Trophoblast cell (in vitro differentiated cells and primary cell): ENCODE measurements around the gene GRK2.
"Not testable (repeated sequence)": the region's sequence is repeated elsewhere in the genome, so short reads cannot be mapped to it uniquely, and the experiment has no call there.

Experiments
- DNase-seq, 2 donors: peaks; one replicate each; pipeline ENCODE4 v3.0.0-alpha.2; 2016
- H2AFZ ChIP-seq: 2 replicates; pipeline ENCODE4 v1.6.1; 2013; ENCODE audit warnings: low read length, moderate library complexity, mild to moderate bottlenecking; ENCODE audit not compliant: insufficient read depth, poor library complexity
- H2AK5ac ChIP-seq: 2 replicates; pipeline ENCODE4 v1.6.1; 2013; ENCODE audit warnings: mild to moderate bottlenecking, low read length
- H2BK120ac ChIP-seq: 2 replicates; pipeline ENCODE4 v1.6.1; 2013; ENCODE audit warnings: low read length, mild to moderate bottlenecking, moderate library complexity; ENCODE audit not compliant: insufficient read depth, poor library complexity
- H2BK12ac ChIP-seq: 2 replicates; pipeline ENCODE4 v1.6.1; 2013; ENCODE audit warnings: mild to moderate bottlenecking, low read length, moderate library complexity
- H2BK5ac ChIP-seq: 2 replicates; pipeline ENCODE4 v1.6.1; 2013; ENCODE audit warnings: low read length, low read depth, moderate library complexity, mild to moderate bottlenecking; ENCODE audit not compliant: poor library complexity
- H3K14ac ChIP-seq: 2 replicates; pipeline ENCODE4 v1.6.1; 2013; ENCODE audit warnings: mild to moderate bottlenecking, low read length
- H3K18ac ChIP-seq: 2 replicates; pipeline ENCODE4 v1.6.1; 2013; ENCODE audit warnings: mild to moderate bottlenecking, low read length
- H3K23ac ChIP-seq: 2 replicates; pipeline ENCODE4 v1.6.1; 2013; ENCODE audit warnings: low read length
- H3K27ac ChIP-seq: 2 replicates; pipeline ENCODE4 v1.5.1; 2013; ENCODE audit warnings: low read depth, mild to moderate bottlenecking, inconsistent platforms, low read length, moderate library complexity
- H3K27me3 ChIP-seq: 2 replicates; pipeline ENCODE4 v1.6.1; 2013; ENCODE audit warnings: inconsistent platforms, mild to moderate bottlenecking, low read length, moderate library complexity; ENCODE audit not compliant: insufficient read depth
- H3K36me3 ChIP-seq, 2 experiments: 1 replicate in 1 of 2; 2 replicates in 1 of 2; pipeline ENCODE4 v1.6.1; 2013; ENCODE audit warnings: low read length in 2 of 2, mild to moderate bottlenecking in 2 of 2, moderate library complexity in 1 of 2; ENCODE audit not compliant: insufficient read depth in 2 of 2, control insufficient read depth in 1 of 2
- H3K4ac ChIP-seq: 2 replicates; pipeline ENCODE4 v1.6.1; 2013; ENCODE audit warnings: low read depth, mild to moderate bottlenecking, low read length, moderate library complexity
- H3K4me1 ChIP-seq, 2 experiments: 1 replicate in 1 of 2; 2 replicates in 1 of 2; pipeline ENCODE4 v1.6.1; 2013; ENCODE audit warnings: low read length in 2 of 2, mild to moderate bottlenecking in 2 of 2, moderate library complexity in 1 of 2; ENCODE audit not compliant: insufficient read depth in 2 of 2, control insufficient read depth in 1 of 2
- H3K4me2 ChIP-seq: 2 replicates; pipeline ENCODE4 v1.6.1; 2013; ENCODE audit warnings: inconsistent platforms, mild to moderate bottlenecking, low read length, moderate library complexity
- H3K4me3 ChIP-seq: 2 replicates; pipeline ENCODE4 v1.5.1; 2013; ENCODE audit warnings: mild to moderate bottlenecking, low read depth, low read length, inconsistent platforms
- H3K79me1 ChIP-seq: one replicate; pipeline ENCODE4 v1.6.1; 2013; ENCODE audit warnings: low read length
- H3K79me2 ChIP-seq: 2 replicates; pipeline ENCODE4 v1.6.1; 2013; ENCODE audit warnings: low read length, mild to moderate bottlenecking; ENCODE audit not compliant: control insufficient read depth, insufficient read depth, poor library complexity
- H3K9ac ChIP-seq: 2 replicates; pipeline ENCODE4 v1.6.1; 2013; ENCODE audit warnings: mild to moderate bottlenecking, low read length
- H3K9me3 ChIP-seq: 2 replicates; pipeline ENCODE4 v1.6.1; 2013; ENCODE audit warnings: low read depth, mild to moderate bottlenecking, control low read depth, inconsistent platforms, low read length; ENCODE audit not compliant: insufficient read depth
- H4K12ac ChIP-seq: 2 replicates; pipeline ENCODE4 v1.6.1; 2013; ENCODE audit warnings: low read depth, mild to moderate bottlenecking, low read length, moderate library complexity
- H4K8ac ChIP-seq: 2 replicates; pipeline ENCODE4 v1.6.1; 2013; ENCODE audit warnings: low read depth, mild to moderate bottlenecking, low read length, moderate library complexity
- H4K91ac ChIP-seq: one replicate; pipeline ENCODE4 v1.6.1; 2013; ENCODE audit warnings: low read depth, mild to moderate bottlenecking, low read length, moderate library complexity
- WGBS: extraction: QIAGEN DNeasy Blood & Tissue Kit; methylation state at CpG from one replicate; pipeline ENCODE4 v1.1.7; 2013; ENCODE audit warnings: missing lambda C conversion rate; ENCODE audit not compliant: insufficient read length, insufficient coverage; ENCODE audit errors: extremely low coverage; 5-methylcytosine and 5-hydroxymethylcytosine counted together

The GRK2 gene

DNA sequence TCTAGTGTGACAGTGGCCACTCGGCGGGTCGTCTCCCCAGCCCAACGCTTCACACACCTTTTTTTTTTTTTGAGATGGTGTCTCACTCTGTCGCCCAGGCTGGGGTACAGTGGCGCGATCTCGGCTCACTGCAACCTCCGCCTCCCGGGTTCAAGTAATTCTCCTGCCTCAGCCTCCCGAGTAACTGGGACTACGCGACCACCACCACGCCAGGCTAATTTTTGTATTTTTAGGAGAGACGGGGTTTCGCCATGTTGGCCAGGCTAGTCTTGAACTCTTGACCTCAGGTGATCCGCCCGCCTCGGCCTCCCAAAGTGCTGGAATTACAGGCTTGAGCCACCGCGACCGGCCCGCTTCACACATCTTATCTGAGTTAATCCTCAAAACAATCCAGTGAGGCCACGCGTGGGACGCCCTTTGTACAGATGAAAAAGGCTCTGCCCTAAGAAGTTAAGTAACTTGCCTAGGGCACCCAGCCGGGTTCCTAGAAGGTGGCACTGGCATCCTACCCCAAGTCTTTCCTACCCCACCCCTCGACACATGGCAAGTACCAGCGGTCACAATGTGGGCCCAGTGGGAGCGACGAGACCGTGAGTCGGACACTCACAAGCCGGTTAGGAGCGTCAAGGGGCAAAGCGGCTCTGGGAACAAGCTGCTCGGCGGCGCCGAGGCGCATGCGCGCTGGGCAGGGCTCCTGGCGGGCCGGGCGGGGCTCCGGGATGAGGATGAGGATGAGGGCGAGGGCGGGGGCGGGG lies 5.2 kb upstream of the GRK2 start:
- WGBS: no CpG with 5 or more reads among the region's 50 CpGs
- Histone ChIP-seq H3K4me1 (peaks cover 5 to 14% of the 10 kb centered on the region in 2 experiments), H2BK12ac (peak overlapping the region; percentile 73), H3K14ac (peak overlapping the region; percentile 60), H2BK5ac (peak overlapping the region; percentile 43), H3K4me3 (peak overlapping the region; percentile 10), H2BK120ac (peak overlapping the region; percentile 62), H4K8ac (peak overlapping the region; percentile 88), H2AFZ (peak overlapping the region; percentile 89), H3K18ac (peak overlapping the region; percentile 84), H4K91ac (peak overlapping the region; percentile 49), H3K4me2 (peak overlapping the region; percentile 87)
- not testable (repeated sequence) for H3K27ac ChIP-seq, H4K12ac ChIP-seq, H3K36me3 ChIP-seq, H3K4ac ChIP-seq, H3K27me3 ChIP-seq, H3K79me2 ChIP-seq, H3K23ac ChIP-seq, H3K79me1 ChIP-seq, H2AK5ac ChIP-seq, H3K9me3 ChIP-seq, H3K9ac ChIP-seq
- peak; percentile 64 to 82 for DNase-seq

DNA sequence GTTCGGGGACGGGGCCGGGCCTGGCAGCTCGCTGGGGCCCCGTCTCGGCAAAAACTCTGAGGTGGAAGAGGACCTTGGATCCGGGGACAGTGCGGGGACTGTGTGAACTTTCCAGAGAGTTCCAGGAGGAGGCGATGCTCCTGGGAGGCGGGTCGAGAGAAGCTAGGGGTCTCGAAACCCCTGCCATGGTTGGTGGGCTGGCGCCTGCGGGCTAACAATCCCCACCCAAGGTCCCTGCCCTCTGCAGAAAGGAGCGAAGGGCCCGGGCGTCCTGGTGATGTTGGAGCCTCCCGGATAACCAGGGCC lies 4.7 kb upstream of the GRK2 start:
- Histone ChIP-seq H3K4me2 (peak overlapping the region; percentile 53), H3K18ac (no peak overlapping the region), H3K4me1 (peaks cover 5 to 14% of the 10 kb centered on the region in 2 experiments), H3K79me1 (peaks cover 5% of the 10 kb centered on the region), H2BK120ac (no peak overlapping the region), H2BK5ac (no peak overlapping the region), H4K12ac (no peak overlapping the region), H4K91ac (no peak overlapping the region), H3K9ac (no peak overlapping the region), H3K23ac (no peak overlapping the region), H4K8ac (peak overlapping the region; percentile 41), H3K27me3 (no peaks in the 10 kb centered on the region), H3K4ac (no peak overlapping the region), H3K14ac (no peak overlapping the region), H2AK5ac (no peak overlapping the region), H3K4me3 (no peak overlapping the region), H3K27ac (no peak overlapping the region), H2BK12ac (no peak overlapping the region), H3K79me2 (peaks cover 1% of the 10 kb centered on the region), H3K9me3 (no peaks in the 10 kb centered on the region), H2AFZ (peak overlapping the region; percentile 20), H3K36me3 (peaks cover 5% of the 10 kb centered on the region in 2 experiments)
- WGBS: no CpG with 5 or more reads among the region's 18 CpGs
- DNase-seq: no peak

DNA sequence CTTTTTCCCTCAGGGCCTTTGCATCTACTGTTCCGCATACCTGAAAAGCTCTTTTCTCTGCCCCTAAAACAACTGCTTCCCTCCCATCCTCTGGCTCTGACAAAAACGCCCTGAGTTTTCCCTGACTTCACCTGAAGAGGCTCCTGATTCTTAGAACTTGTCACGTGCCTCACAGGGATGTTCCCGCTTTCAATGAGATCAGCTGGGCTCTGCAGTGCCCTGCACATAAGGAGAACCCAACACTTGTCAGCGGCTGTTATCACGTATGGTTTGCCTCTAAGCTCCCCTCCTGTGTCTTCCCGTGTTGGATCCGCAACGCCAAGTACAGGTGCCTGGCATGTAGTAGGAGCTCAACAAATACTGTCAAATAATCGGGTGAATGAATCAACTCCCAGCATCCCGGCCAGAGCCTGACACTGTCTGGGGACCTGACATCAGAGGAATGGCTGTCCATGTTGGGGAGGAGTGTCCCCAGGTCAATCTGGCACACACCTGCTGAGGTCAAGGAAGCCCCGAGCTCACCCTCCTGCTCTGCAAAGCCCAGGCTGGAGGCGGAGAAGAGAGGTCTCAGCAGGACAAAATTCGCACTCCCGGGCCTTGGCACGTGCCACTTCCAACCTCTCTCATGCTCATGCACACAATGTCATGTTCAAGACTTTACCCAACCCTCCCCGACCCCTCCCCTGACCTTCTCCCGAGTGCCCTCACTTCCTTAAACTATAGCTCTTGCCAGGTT lies 4.2 kb upstream of the GRK2 start:
- Histone ChIP-seq H3K9ac (no peak overlapping the region), H3K27ac (no peak overlapping the region), H3K79me2 (peaks cover 6% of the 10 kb centered on the region), H3K14ac (no peak overlapping the region), H2BK5ac (no peak overlapping the region), H4K91ac (no peak overlapping the region), H3K36me3 (peaks cover 3% of the 10 kb centered on the region in 2 experiments), H3K79me1 (peaks cover 9% of the 10 kb centered on the region), H3K4me3 (no peak overlapping the region), H4K8ac (peak overlapping the region; percentile 41), H3K9me3 (no peaks in the 10 kb centered on the region), H2AK5ac (no peak overlapping the region), H2BK120ac (no peak overlapping the region), H3K23ac (no peak overlapping the region), H2BK12ac (no peak overlapping the region), H2AFZ (no peak overlapping the region), H3K4me1 (peaks cover 5 to 16% of the 10 kb centered on the region in 2 experiments), H4K12ac (no peak overlapping the region), H3K27me3 (no peaks in the 10 kb centered on the region), H3K4ac (no peak overlapping the region), H3K4me2 (peak overlapping the region; percentile 53), H3K18ac (no peak overlapping the region)
- DNase-seq: peak; percentile 65 to 77
- WGBS: no CpG with 5 or more reads among the region's 18 CpGs

DNA sequence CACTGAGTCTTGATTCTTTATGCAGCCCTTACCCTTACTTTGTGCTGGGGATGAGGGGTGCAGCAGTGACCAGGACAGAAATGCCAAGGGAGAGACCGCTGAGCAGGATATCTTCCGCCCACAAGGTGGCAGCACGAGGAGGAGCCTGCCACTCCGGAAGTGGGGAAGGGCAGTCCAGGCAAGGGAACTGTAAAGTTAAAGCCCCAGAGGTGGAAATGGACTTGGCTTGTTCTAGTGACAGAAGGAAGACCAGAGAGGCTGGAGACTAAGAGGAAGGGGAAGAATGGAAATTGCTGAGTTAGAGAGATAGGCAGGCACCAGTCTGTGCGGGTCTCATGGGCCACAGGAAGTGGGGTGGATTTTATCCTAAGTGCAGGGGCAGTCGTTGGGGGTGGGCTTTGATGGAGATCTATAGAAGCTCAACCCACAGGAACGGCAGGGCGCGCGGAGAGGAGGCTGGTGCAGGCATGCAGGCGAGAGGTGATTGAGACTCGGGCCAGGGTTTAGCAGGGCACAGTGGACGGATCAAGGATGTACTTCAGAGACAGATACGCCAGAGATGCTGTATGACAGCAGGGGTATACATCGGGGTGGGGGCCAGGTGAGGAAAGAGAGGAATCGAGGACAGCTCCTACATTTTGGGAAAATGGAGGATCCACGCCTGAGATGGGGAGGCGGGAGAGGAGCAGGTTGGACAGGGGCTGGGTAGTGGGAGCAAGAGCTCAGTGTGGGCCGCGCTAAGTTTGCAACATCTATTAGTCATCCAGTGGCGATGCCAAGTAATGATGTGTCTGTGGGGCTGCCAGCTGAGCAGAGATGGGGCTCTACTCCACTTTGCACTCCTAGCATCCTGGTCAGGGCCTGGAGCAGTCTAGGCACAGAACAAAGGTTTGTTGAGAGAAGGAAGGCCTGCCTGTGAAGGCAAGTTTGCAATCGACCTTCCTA lies 3.3 kb upstream of the GRK2 start:
- Histone ChIP-seq H3K9me3 (no peaks in the 10 kb centered on the region), H3K14ac (peak overlapping the region; percentile 12), H3K79me2 (peaks cover 9% of the 10 kb centered on the region), H3K27ac (no peak overlapping the region), H2BK5ac (no peak overlapping the region), H3K4me3 (no peak overlapping the region), H3K9ac (no peak overlapping the region), H4K91ac (peak overlapping the region; percentile 27), H3K36me3 (peaks cover 3 to 4% of the 10 kb centered on the region in 2 experiments), H3K79me1 (peaks cover 10% of the 10 kb centered on the region), H2AK5ac (no peak overlapping the region), H4K8ac (peak overlapping the region; percentile 62), H3K4me1 (peaks cover 11 to 24% of the 10 kb centered on the region in 2 experiments), H3K4me2 (no peak overlapping the region), H2AFZ (peak overlapping the region; percentile 64), H2BK12ac (no peak overlapping the region), H3K18ac (no peak overlapping the region), H3K4ac (no peak overlapping the region), H2BK120ac (no peak overlapping the region), H4K12ac (peak overlapping the region; percentile 39), H3K23ac (no peak overlapping the region), H3K27me3 (no peaks in the 10 kb centered on the region)
- WGBS: no CpG with 5 or more reads among the region's 22 CpGs
- peak; percentile 68 to 87 for DNase-seq
